HuH-7 (cell line): ENCODE measurements around the gene AMBRA1.

Experiments
- DNase-seq: peaks from one replicate; pipeline ENCODE4 v3.0.0; 2011; ENCODE audit warnings: low spot score

Gene AMBRA1

GRCh38 chr11:46366661-46367161 lies 227.1 kb downstream of the AMBRA1 start:
- no peak for DNase-seq

GRCh38 chr11:46366260-46366659 lies 227.6 kb downstream of the AMBRA1 start:
- no peak for DNase-seq

GRCh38 chr11:46364791-46365190 lies 229.0 kb downstream of the AMBRA1 start:
- DNase-seq = no peak

GRCh38 chr11:46364056-46364455 lies 229.8 kb downstream of the AMBRA1 start:
- DNase-seq = no peak

GRCh38 chr11:46363455-46364005 lies 230.3 kb downstream of the AMBRA1 start:
- DNase-seq = no peak

- no peak for DNase-seq
Observed at GRCh38 chr11:46363031-46363407, 230.8 kb downstream of the AMBRA1 start.

GRCh38 chr11:46362156-46363030 lies 231.4 kb downstream of the AMBRA1 start:
- no peak for DNase-seq

- DNase-seq = no peak
Observed at GRCh38 chr11:46361283-46362155, 232.3 kb downstream of the AMBRA1 start.

GRCh38 chr11:46360878-46361277 lies 232.9 kb downstream of the AMBRA1 start:
- DNase-seq = no peak

GRCh38 chr11:46359953-46360352 lies 233.9 kb downstream of the AMBRA1 start:
- no peak for DNase-seq

- DNase-seq = no peak
Observed at GRCh38 chr11:46357483-46357936, 236.3 kb downstream of the AMBRA1 start.

GRCh38 chr11:46356924-46357482 lies 236.8 kb downstream of the AMBRA1 start:
- DNase-seq = peak; percentile 76

GRCh38 chr11:46353698-46354097 lies 240.1 kb downstream of the AMBRA1 start:
- DNase-seq = no peak

- peak; percentile 88 for DNase-seq
Observed at GRCh38 chr11:46352063-46352841, 241.6 kb downstream of the AMBRA1 start.

GRCh38 chr11:46351606-46352005 lies 242.2 kb downstream of the AMBRA1 start:
- DNase-seq = no peak

GRCh38 chr11:46351148-46351547 lies 242.7 kb downstream of the AMBRA1 start:
- DNase-seq = no peak

- DNase-seq = no peak
Observed at GRCh38 chr11:46350695-46351094, 243.1 kb downstream of the AMBRA1 start.

GRCh38 chr11:46348566-46349401 lies 245.0 kb downstream of the AMBRA1 start:
- DNase-seq = no peak

- no peak for DNase-seq
Observed at GRCh38 chr11:46347637-46348311, 246.0 kb downstream of the AMBRA1 start.
